ENCODE measurements around the gene DGKE.

GRCh38 chr17:56820207-56820606 lies 13.7 kb upstream of the DGKE start:
- no peak for TF ChIP-seq CTCF (IDR thresholded peaks at IDR 0.05)
- no peak for TF ChIP-seq POLR2A (IDR thresholded peaks at IDR 0.05)
